SK-N-SH (cell line): ENCODE results near the gene ZFYVE9. TPM values are rescaled to one million over a fixed set of nuclear protein-coding genes. Genes with fewer than 3 reads are reported as not detected.

Experiments
- CTCF ChIA-PET: fragments of 300-600, 350-600 bp; formaldehyde crosslinking; extraction: SDS; loops from one replicate; lab custom pipeline; 2021; lab: Yijun Ruan, JAX
- POLR2A ChIA-PET: fragments of 350-600 bp; sonication (Branson Sonifier 250); formaldehyde crosslinking; extraction: SDS; loops from one replicate; lab custom pipeline; 2020; ENCODE audit warnings: antibody characterized with exemption, inconsistent platforms; lab: Yijun Ruan, JAX
- DNase-seq: peaks from one replicate; pipeline ENCODE4 v3.0.0; 2012
- H2AFZ ChIP-seq: fragments of 200-600 bp; sonication (generic); 2 replicates; pipeline ENCODE4 v1.8.1; 2016; ENCODE audit warnings: antibody characterized with exemption, mild to moderate bottlenecking, low read depth
- H3F3A ChIP-seq: fragments of 200-600 bp; sonication (generic); replicated peaks from 2 replicates; pipeline ENCODE3; 2016; ENCODE audit warnings: antibody characterized with exemption, mild to moderate bottlenecking; ENCODE audit not compliant: insufficient read depth
- H3K27ac ChIP-seq, 2 experiments: fragments of 200-500 bp in 1 of 2; fragments of 200-600 bp in 1 of 2; sonication (Bioruptor generic) in 1 of 2; sonication (generic), shearing (Covaris generic) in 1 of 2; 2 replicates each; pipeline versions ENCODE4 v1.5.1 to v1.6.1; 2014 to 2016; ENCODE audit warnings: low read depth in 2 of 2, inconsistent platforms in 1 of 2, low read length in 1 of 2, mild to moderate bottlenecking in 1 of 2, mixed read lengths in 1 of 2
- H3K27me3 ChIP-seq: fragments of 200-600 bp; sonication (generic), shearing (Covaris generic); 2 replicates; pipeline ENCODE4 v1.6.1; 2016; ENCODE audit warnings: mixed run types; ENCODE audit not compliant: insufficient read depth
- H3K36me3 ChIP-seq, 2 experiments: fragments of 200-500 bp in 1 of 2; fragments of 200-600 bp in 1 of 2; sonication (Bioruptor generic) in 1 of 2; sonication (generic) in 1 of 2; replicated peaks in 1 of 2; 2 replicates each; pipeline versions ENCODE3 to v1.5.1; 2014 to 2016; ENCODE audit warnings: low read length in 1 of 2, mild to moderate bottlenecking in 1 of 2; ENCODE audit not compliant: insufficient read depth in 2 of 2, control insufficient read depth in 1 of 2
- H3K4me1 ChIP-seq, 2 experiments: fragments of 200-500 bp in 1 of 2; fragments of 200-600 bp in 1 of 2; sonication (Bioruptor generic) in 1 of 2; sonication (generic), shearing (Covaris generic) in 1 of 2; 2 replicates each; pipeline versions ENCODE4 v1.5.1 to v1.6.1; 2014 to 2016; ENCODE audit warnings: low read depth in 1 of 2, low read length in 1 of 2, mixed run types in 1 of 2; ENCODE audit not compliant: insufficient read depth in 2 of 2, control insufficient read depth in 1 of 2
- H3K4me2 ChIP-seq: fragments of 200-600 bp; sonication (generic), shearing (Covaris generic); 2 replicates; pipeline ENCODE4 v1.6.1; 2017; ENCODE audit warnings: mixed run types
- H3K4me3 ChIP-seq, 2 experiments: fragments of 200-500 bp in 1 of 2; fragments of 200-600 bp in 1 of 2; sonication (Bioruptor generic) in 1 of 2; sonication (generic), shearing (Covaris generic) in 1 of 2; 2 replicates each; pipeline versions ENCODE4 v1.5.1 to v1.8.1; 2014 to 2016; ENCODE audit warnings: low read depth in 2 of 2, inconsistent platforms in 1 of 2, low read length in 1 of 2, mild to moderate bottlenecking in 1 of 2, mixed read lengths in 1 of 2, moderate library complexity in 1 of 2
- H3K79me2 ChIP-seq: fragments of 200-600 bp; sonication (generic); 2 replicates; pipeline ENCODE4 v1.8.1; 2017; ENCODE audit warnings: mild to moderate bottlenecking; ENCODE audit not compliant: insufficient read depth
- H3K9ac ChIP-seq: fragments of 200-600 bp; sonication (generic); 2 replicates; pipeline ENCODE4 v1.6.1; 2017; ENCODE audit warnings: mixed run types
- H3K9me2 ChIP-seq: fragments of 200-600 bp; sonication (generic); 2 replicates; pipeline ENCODE4 v1.6.1; 2017; ENCODE audit warnings: mixed run types
- H3K9me3 ChIP-seq: fragments of 200-600 bp; sonication (generic); 2 replicates; pipeline ENCODE4 v1.6.1; 2017; ENCODE audit warnings: mixed run types, mild to moderate bottlenecking, moderate library complexity
- H4K20me1 ChIP-seq: fragments of 200-600 bp; sonication (generic); 2 replicates; pipeline ENCODE4 v1.6.1; 2017; ENCODE audit warnings: mild to moderate bottlenecking, mixed run types; ENCODE audit not compliant: insufficient read depth
- EZH2phosphoT487 ChIP-seq: fragments of 200-600 bp; sonication (generic); IDR thresholded peaks from 2 replicates; pipeline ENCODE4 v1.6.1; 2017; ENCODE audit warnings: low read depth, mixed run types, mild to moderate bottlenecking, antibody characterized with exemption, moderate library complexity, borderline replicate concordance
- FOXJ3 ChIP-seq: sonication (generic); formaldehyde crosslinking; IDR thresholded peaks from 2 replicates; pipeline ENCODE4 v1.5.1; 2020; ENCODE audit warnings: mild to moderate bottlenecking, missing genetic modification reagents
- FOXM1 ChIP-seq: IDR thresholded peaks from 2 replicates; pipeline ENCODE4 v1.4.0; 2012; ENCODE audit warnings: low read depth, mild to moderate bottlenecking
- GATA2 ChIP-seq: sonication (generic); formaldehyde crosslinking; IDR thresholded peaks from 2 replicates; pipeline ENCODE4 v1.5.0; 2020; ENCODE audit warnings: mild to moderate bottlenecking, missing genetic modification reagents
- JUND ChIP-seq: IDR thresholded peaks from 2 replicates; pipeline ENCODE4 v1.4.0; 2012
- MEF2A ChIP-seq: IDR thresholded peaks from 2 replicates; pipeline ENCODE4 v1.4.0; 2012; ENCODE audit warnings: low read depth, borderline replicate concordance
- MXI1 ChIP-seq: IDR thresholded peaks from 2 replicates; pipeline ENCODE4 v1.6.1; 2012; ENCODE audit warnings: mild to moderate bottlenecking, low read depth, low read length, improper control_type of control experiment
- NFIC ChIP-seq: IDR thresholded peaks from 2 replicates; pipeline ENCODE4 v1.4.0; 2012; ENCODE audit warnings: borderline replicate concordance
- POLR2AphosphoS5 ChIP-seq: IDR thresholded peaks from 2 replicates; pipeline ENCODE4 v1.6.1; 2012; ENCODE audit warnings: low read depth, low read length
- RFX5 ChIP-seq: IDR thresholded peaks from 2 replicates; pipeline ENCODE4 v1.6.1; 2012; ENCODE audit warnings: mild to moderate bottlenecking, improper control_type of control experiment, low read length
- RXRA ChIP-seq: IDR thresholded peaks from 2 replicates; pipeline ENCODE4 v1.4.0; 2012; ENCODE audit warnings: low read depth, mild to moderate bottlenecking, borderline replicate concordance
- SMC3 ChIP-seq: IDR thresholded peaks from 2 replicates; pipeline ENCODE4 v1.6.1; 2012; ENCODE audit warnings: low read depth, low read length, improper control_type of control experiment
- TAF1 ChIP-seq: IDR thresholded peaks from 2 replicates; pipeline ENCODE4 v1.6.1; 2012; ENCODE audit warnings: low read depth, mild to moderate bottlenecking, low read length, moderate library complexity, borderline replicate concordance
- TCF12 ChIP-seq: IDR thresholded peaks from 2 replicates; pipeline ENCODE4 v1.4.0; 2012
- TEAD4 ChIP-seq: IDR thresholded peaks from 2 replicates; pipeline ENCODE4 v1.4.0; 2012; ENCODE audit warnings: mild to moderate bottlenecking, borderline replicate concordance; ENCODE audit not compliant: insufficient read depth
- YY1 ChIP-seq: IDR thresholded peaks from 2 replicates; pipeline ENCODE4 v1.4.0; 2012; ENCODE audit warnings: low read depth, mild to moderate bottlenecking
- WGBS: methylation state at CpG from one replicate; pipeline ENCODE4 v1.1.6; 2017; ENCODE audit warnings: low lambda C conversion rate; 5-methylcytosine and 5-hydroxymethylcytosine counted together
- polyA plus RNA-seq, 3 experiments: library from polyadenylated mRNA; depleted of rRNA; stranded (reverse); fragments of >200 nt; gene quantifications; 2 replicates each; pipeline ENCODE4 v1.2.3, GENCODE V29; 2012
- TF ChIP-seq, protein P1 (sequence below): IDR thresholded peaks from 2 replicates; pipeline ENCODE4 v1.4.0; 2012; ENCODE audit warnings: low read depth
- TF ChIP-seq, protein P2 (sequence below): fragments of 150-350 bp; IDR thresholded peaks from 2 replicates; pipeline ENCODE4 v1.6.1; 2017; ENCODE audit warnings: antibody characterized with exemption, low read length, low read depth, borderline replicate concordance
- TF ChIP-seq, protein P3 (sequence below): fragments of 150-350 bp; IDR thresholded peaks from 2 replicates; pipeline ENCODE4 v1.6.1; 2016; ENCODE audit warnings: mild to moderate bottlenecking, low read depth, low read length
- TF ChIP-seq, protein P4 (sequence below): fragments of 200-600 bp; sonication (generic); IDR thresholded peaks from 2 replicates; pipeline ENCODE4 v1.6.1; 2017; ENCODE audit warnings: antibody characterized with exemption, mild to moderate bottlenecking, moderate library complexity

ZFYVE9 gene
- polyA plus RNA-seq, 1 of the 3 experiments (the other 2 are of a cell fraction), result 4.1 TPM

DNA sequence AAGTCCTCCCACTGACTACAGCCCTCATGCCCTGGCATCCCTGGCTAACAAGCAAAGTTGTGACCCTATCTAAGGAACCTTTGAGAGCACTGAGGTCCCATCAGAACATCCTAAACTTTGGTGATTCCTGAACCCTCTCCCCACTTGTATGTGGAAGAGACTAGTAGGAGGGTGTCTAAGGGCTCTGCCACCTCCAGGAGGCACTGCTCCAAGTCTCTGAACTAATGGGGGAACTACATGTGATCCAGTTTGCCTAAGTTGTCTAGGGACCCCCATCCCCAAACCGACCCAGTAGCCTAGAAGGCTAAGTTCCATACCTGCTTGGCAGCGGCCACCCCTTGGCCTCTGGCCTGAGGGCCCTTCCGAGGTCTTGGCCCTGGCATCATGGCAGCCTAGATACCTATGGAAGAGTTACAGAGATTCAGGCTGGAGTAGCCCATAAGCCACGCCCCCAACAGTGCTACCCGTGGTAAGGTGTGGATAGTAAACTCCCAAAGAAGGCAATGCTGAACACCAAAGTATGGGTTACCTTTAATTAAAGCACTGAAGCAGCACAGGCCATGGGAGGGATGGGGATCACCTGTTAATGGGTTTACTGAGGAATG lies 222.4 kb downstream of the ZFYVE9 start:
- peak overlapping the region; percentile 97; the same call in 1 of the 2 replicates for H3K9ac ChIP-seq
- peak overlapping the region; percentile 90 to 93; a peak in 2 of 4 replicates for H3K4me3 ChIP-seq

DNA sequence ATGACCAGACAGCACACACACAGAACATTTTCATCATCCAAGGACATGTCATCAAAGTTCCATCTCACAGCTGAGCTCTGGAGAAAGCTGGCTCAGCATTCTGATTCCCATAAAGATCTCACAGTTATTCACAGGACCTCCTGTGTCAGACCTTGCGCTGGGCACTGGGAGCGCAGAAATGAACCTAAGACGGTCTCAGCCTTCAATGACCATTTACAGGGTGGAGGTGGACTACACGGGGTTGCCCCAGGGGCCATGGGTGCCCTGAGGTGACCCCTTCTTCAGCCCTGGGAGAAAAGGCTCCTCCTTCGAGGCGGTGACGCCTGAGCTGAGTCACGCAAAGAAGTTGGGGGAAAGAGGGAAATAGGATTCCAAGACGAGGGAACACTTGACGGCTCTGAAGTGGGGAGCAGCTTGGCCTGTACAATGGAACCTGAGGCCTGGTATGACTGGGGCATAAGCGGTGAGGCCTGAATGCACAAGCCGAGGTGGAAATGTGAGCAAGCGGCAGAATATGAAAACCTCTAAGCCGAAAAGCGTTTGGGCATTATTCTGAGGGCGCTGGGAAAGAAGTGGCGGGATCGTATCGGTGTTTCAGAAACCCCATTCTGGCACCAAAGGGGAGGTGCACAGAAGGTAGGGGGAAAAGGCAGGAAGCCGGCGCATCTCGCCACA lies 223.3 kb downstream of the ZFYVE9 start:
- H3F3A ChIP-seq, result peaks cover 18% of the 10 kb centered on the region
- H3K4me2 ChIP-seq, result peak overlapping the region; percentile 89
- H3K79me2 ChIP-seq, result peaks cover 41% of the 10 kb centered on the region
- H3K4me3 ChIP-seq, result peak overlapping the region; percentile 90 to 93
- peak overlapping the region; percentile 97 for H3K9ac ChIP-seq
- peak overlapping the region; percentile 82 to 91 for H3K27ac ChIP-seq
- H4K20me1 ChIP-seq, result peaks cover 7% of the 10 kb centered on the region; the same call in 1 of the 2 replicates
- 6% methylated on average over 22 of the region's 22 CpGs for WGBS
- peaks cover 0 to 13% of the 10 kb centered on the region in 2 experiments; a peak in 3 of 4 replicates for H3K4me1 ChIP-seq
- H2AFZ ChIP-seq, result peak overlapping the region; percentile 72
- peak; percentile 48 for DNase-seq
- H3K27me3 ChIP-seq, result no peaks in the 10 kb centered on the region
- CTCF ChIA-PET, result interaction anchor here (1.0 to 1.8 kb wide), 4 partner anchors 11 to 321 kb away, joined by 4 to 7 read pairs (median 5); no protein-coding TSS in a partner anchor
- H3K36me3 ChIP-seq, result peaks cover 15 to 30% of the 10 kb centered on the region in 2 experiments
- POLR2A ChIA-PET, result interaction anchor here (0.5 to 2.2 kb wide), 3 partner anchors 14 to 331 kb away, joined by 3 to 7 read pairs (median 3); partner anchors contain the start of genes KTI12 and TXNDC12
- no peaks in the 10 kb centered on the region for H3K9me3 ChIP-seq
- H3K9me2 ChIP-seq, result no peaks in the 10 kb centered on the region
- TF ChIP-seq TCF12 (no peak), RXRA (no peak; the same call in 1 of the 2 replicates), SMC3 (no peak), EZH2phosphoT487 (no peak), MXI1 (no peak), GATA2 (no peak), TEAD4 (no peak), NFIC (no peak), RFX5 (no peak), FOXJ3 (CRISPR knock-in tag) (no peak), TAF1 (peak; percentile 18; the same call in 1 of the 2 replicates), JUND (no peak), MEF2A (no peak), POLR2AphosphoS5 (peak; percentile 53; the same call in 1 of the 2 replicates), YY1 (no peak)
- TF ChIP-seq, protein P1, sequence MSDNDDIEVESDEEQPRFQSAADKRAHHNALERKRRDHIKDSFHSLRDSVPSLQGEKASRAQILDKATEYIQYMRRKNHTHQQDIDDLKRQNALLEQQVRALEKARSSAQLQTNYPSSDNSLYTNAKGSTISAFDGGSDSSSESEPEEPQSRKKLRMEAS, result peak; percentile 70
- TF ChIP-seq, protein P2, sequence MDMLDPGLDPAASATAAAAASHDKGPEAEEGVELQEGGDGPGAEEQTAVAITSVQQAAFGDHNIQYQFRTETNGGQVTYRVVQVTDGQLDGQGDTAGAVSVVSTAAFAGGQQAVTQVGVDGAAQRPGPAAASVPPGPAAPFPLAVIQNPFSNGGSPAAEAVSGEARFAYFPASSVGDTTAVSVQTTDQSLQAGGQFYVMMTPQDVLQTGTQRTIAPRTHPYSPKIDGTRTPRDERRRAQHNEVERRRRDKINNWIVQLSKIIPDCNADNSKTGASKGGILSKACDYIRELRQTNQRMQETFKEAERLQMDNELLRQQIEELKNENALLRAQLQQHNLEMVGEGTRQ, result no peak
- TF ChIP-seq, protein P3, sequence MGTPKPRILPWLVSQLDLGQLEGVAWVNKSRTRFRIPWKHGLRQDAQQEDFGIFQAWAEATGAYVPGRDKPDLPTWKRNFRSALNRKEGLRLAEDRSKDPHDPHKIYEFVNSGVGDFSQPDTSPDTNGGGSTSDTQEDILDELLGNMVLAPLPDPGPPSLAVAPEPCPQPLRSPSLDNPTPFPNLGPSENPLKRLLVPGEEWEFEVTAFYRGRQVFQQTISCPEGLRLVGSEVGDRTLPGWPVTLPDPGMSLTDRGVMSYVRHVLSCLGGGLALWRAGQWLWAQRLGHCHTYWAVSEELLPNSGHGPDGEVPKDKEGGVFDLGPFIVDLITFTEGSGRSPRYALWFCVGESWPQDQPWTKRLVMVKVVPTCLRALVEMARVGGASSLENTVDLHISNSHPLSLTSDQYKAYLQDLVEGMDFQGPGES, result no peak

More for the DNA sequence above, 222.4 kb downstream of the ZFYVE9 start:
- H3K79me2 ChIP-seq, result peaks cover 41% of the 10 kb centered on the region
- WGBS, result 92% methylated on average over 4 of the region's 5 CpGs
- TF ChIP-seq SMC3, result no peak
- TF ChIP-seq EZH2phosphoT487, result no peak
- TF ChIP-seq, protein P4, sequence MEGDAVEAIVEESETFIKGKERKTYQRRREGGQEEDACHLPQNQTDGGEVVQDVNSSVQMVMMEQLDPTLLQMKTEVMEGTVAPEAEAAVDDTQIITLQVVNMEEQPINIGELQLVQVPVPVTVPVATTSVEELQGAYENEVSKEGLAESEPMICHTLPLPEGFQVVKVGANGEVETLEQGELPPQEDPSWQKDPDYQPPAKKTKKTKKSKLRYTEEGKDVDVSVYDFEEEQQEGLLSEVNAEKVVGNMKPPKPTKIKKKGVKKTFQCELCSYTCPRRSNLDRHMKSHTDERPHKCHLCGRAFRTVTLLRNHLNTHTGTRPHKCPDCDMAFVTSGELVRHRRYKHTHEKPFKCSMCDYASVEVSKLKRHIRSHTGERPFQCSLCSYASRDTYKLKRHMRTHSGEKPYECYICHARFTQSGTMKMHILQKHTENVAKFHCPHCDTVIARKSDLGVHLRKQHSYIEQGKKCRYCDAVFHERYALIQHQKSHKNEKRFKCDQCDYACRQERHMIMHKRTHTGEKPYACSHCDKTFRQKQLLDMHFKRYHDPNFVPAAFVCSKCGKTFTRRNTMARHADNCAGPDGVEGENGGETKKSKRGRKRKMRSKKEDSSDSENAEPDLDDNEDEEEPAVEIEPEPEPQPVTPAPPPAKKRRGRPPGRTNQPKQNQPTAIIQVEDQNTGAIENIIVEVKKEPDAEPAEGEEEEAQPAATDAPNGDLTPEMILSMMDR, result no peak
- no peak for TF ChIP-seq FOXM1
- no peak for TF ChIP-seq MXI1
- H3K9me2 ChIP-seq, result no peaks in the 10 kb centered on the region
- H3K4me1 ChIP-seq, result peaks cover 0 to 13% of the 10 kb centered on the region in 2 experiments; a peak in 3 of 4 replicates
- peak; percentile 21 for DNase-seq
- peak overlapping the region; percentile 89 for H3K4me2 ChIP-seq
- H3K9me3 ChIP-seq, result no peaks in the 10 kb centered on the region
- no peaks in the 10 kb centered on the region for H3K27me3 ChIP-seq
- no peak overlapping the region for H2AFZ ChIP-seq
- H4K20me1 ChIP-seq, result peaks cover 7% of the 10 kb centered on the region; the same call in 1 of the 2 replicates
- H3K27ac ChIP-seq, result peak overlapping the region in 1 of 2 experiments; percentile 91; a peak in 1 of 4 replicates
- H3F3A ChIP-seq, result peaks cover 14% of the 10 kb centered on the region
- H3K36me3 ChIP-seq, result peaks cover 16 to 38% of the 10 kb centered on the region in 2 experiments
- ChIA-PET POLR2A (interaction anchor here (2.2 kb wide), 1 partner anchor 309 kb away, joined by 7 read pairs; the partner anchor contains the start of gene TXNDC12), CTCF (interaction anchor here (0.8 to 1.8 kb wide), 3 partner anchors 15 to 322 kb away, joined by 3 to 7 read pairs (median 6); no protein-coding TSS in a partner anchor)
